ENCODE measurements around the gene ERGIC1. TPM values are rescaled to one million over a fixed set of nuclear protein-coding genes. Genes with fewer than 3 reads are reported as not detected.
A peak's percentile ranks its signal among the peaks of the same experiment; 100 is the strongest.

ERGIC1 gene
- total and polyA plus RNA-seq, 8 donors, result 54.8 to 101 (median 75.6) TPM

- no peak for FAIRE-seq
- TF ChIP-seq CTCF (IDR thresholded peaks at IDR 0.05), result no peak
- 84 to 87% methylated on average over 18 of the region's 18 CpGs for WGBS, 2 donors
- ATAC-seq, result peak in 1 of 4 donors; percentile 46
- Histone ChIP-seq H3K27me3 (no peaks in the 10 kb centered on the region), H3K4me3 (no peak overlapping the region), H3K27ac (no peak overlapping the region), H3K4me1 (no peaks in the 10 kb centered on the region), H3K36me3 (peaks cover 0 to 13% (median 0%) of the 10 kb centered on the region in 3 donors), H3K9me3 (no peaks in the 10 kb centered on the region)
- intact Hi-C loops (cut with DNase I), result no loop called here
- DNase-seq, result peak in 1 of 6 donors; percentile 35
Measured at GRCh38 chr5:172943283-172943841, 109.3 kb downstream of the ERGIC1 start.

GRCh38 chr5:172943906-172944305 lies 109.9 kb downstream of the ERGIC1 start:
- Histone ChIP-seq H3K27ac (no peak overlapping the region), H3K4me3 (no peak overlapping the region), H3K4me1 (no peaks in the 10 kb centered on the region), H3K9me3 (no peaks in the 10 kb centered on the region), H3K36me3 (peaks cover 0 to 11% (median 0%) of the 10 kb centered on the region in 3 donors), H3K27me3 (no peaks in the 10 kb centered on the region)
- ATAC-seq (no peak), FAIRE-seq (no peak), DNase-seq (no peak)
- intact Hi-C loops (cut with DNase I), result no loop called here
- WGBS, 2 donors, result 92% methylated on average over 8 of the region's 8 CpGs
- TF ChIP-seq CTCF (IDR thresholded peaks at IDR 0.05), result no peak

- TF ChIP-seq CTCF (IDR thresholded peaks at IDR 0.05), result no peak
- Histone ChIP-seq H3K4me3 (no peak overlapping the region), H3K27me3 (no peaks in the 10 kb centered on the region), H3K27ac (no peak overlapping the region), H3K4me1 (no peaks in the 10 kb centered on the region), H3K36me3 (peaks cover 0 to 11% (median 0%) of the 10 kb centered on the region in 3 donors), H3K9me3 (no peaks in the 10 kb centered on the region)
- FAIRE-seq, result no peak
- intact Hi-C loops (cut with DNase I), result no loop called here
- ATAC-seq, result no peak
- WGBS, 2 donors, result 85 to 89% methylated on average over 6 of the region's 6 CpGs
- peak in 1 of 6 donors; percentile 47 for DNase-seq
Measured at GRCh38 chr5:172944741-172945140, 110.7 kb downstream of the ERGIC1 start.

GRCh38 chr5:172945151-172945550 lies 111.1 kb downstream of the ERGIC1 start:
- no peak overlapping the region for H3K4me3 ChIP-seq
- H3K27me3 ChIP-seq, result no peaks in the 10 kb centered on the region
- DNase-seq (no peak), ATAC-seq (no peak), FAIRE-seq (no peak)
- H3K36me3 ChIP-seq, result peaks cover 0 to 11% (median 0%) of the 10 kb centered on the region in 3 donors
- WGBS, 2 donors, result 93 to 96% methylated on average over 6 of the region's 6 CpGs
- no peaks in the 10 kb centered on the region for H3K9me3 ChIP-seq
- intact Hi-C loops (cut with DNase I), result no loop called here
- no peaks in the 10 kb centered on the region for H3K4me1 ChIP-seq
- no peak for TF ChIP-seq CTCF (IDR thresholded peaks at IDR 0.05)
- H3K27ac ChIP-seq, result no peak overlapping the region

GRCh38 chr5:172946146-172946545 lies 112.1 kb downstream of the ERGIC1 start:
- H3K27ac ChIP-seq, result no peak overlapping the region
- peaks cover 0 to 16% (median 0%) of the 10 kb centered on the region in 3 donors for H3K36me3 ChIP-seq
- 90 to 93% methylated on average over 7 of the region's 7 CpGs for WGBS, 2 donors
- H3K9me3 ChIP-seq, result no peaks in the 10 kb centered on the region
- H3K27me3 ChIP-seq, result no peaks in the 10 kb centered on the region
- no peak for DNase-seq
- no peak for ATAC-seq
- intact Hi-C loops (cut with DNase I), result no loop called here
- no peak for FAIRE-seq
- no peaks in the 10 kb centered on the region for H3K4me1 ChIP-seq
- H3K4me3 ChIP-seq, result no peak overlapping the region
- no peak for TF ChIP-seq CTCF (IDR thresholded peaks at IDR 0.05)
